SK-N-SH (cell line): ENCODE results near the gene DTX3L. TPM values are rescaled to one million over a fixed set of nuclear protein-coding genes. Genes with fewer than 3 reads are reported as not detected.

Experiments used
- CTCF ChIA-PET: fragments of 300-600, 350-600 bp; formaldehyde crosslinking; extraction: SDS; loops from one replicate; lab custom pipeline; 2021; lab: Yijun Ruan, JAX
- POLR2A ChIA-PET: fragments of 350-600 bp; sonication (Branson Sonifier 250); formaldehyde crosslinking; extraction: SDS; loops from one replicate; lab custom pipeline; 2020; ENCODE audit warnings: antibody characterized with exemption, inconsistent platforms; lab: Yijun Ruan, JAX
- DNase-seq: peaks from one replicate; pipeline ENCODE4 v3.0.0; 2012
- H2AFZ ChIP-seq: fragments of 200-600 bp; sonication (generic); 2 replicates; pipeline ENCODE4 v1.8.1; 2016; ENCODE audit warnings: antibody characterized with exemption, mild to moderate bottlenecking, low read depth
- H3F3A ChIP-seq: fragments of 200-600 bp; sonication (generic); replicated peaks from 2 replicates; pipeline ENCODE3; 2016; ENCODE audit warnings: antibody characterized with exemption, mild to moderate bottlenecking; ENCODE audit not compliant: insufficient read depth
- H3K27ac ChIP-seq, 2 experiments: fragments of 200-500 bp in 1 of 2; fragments of 200-600 bp in 1 of 2; sonication (Bioruptor generic) in 1 of 2; sonication (generic), shearing (Covaris generic) in 1 of 2; 2 replicates each; pipeline versions ENCODE4 v1.5.1 to v1.6.1; 2014 to 2016; ENCODE audit warnings: low read depth in 2 of 2, inconsistent platforms in 1 of 2, low read length in 1 of 2, mild to moderate bottlenecking in 1 of 2, mixed read lengths in 1 of 2
- H3K27me3 ChIP-seq: fragments of 200-600 bp; sonication (generic), shearing (Covaris generic); 2 replicates; pipeline ENCODE4 v1.6.1; 2016; ENCODE audit warnings: mixed run types; ENCODE audit not compliant: insufficient read depth
- H3K36me3 ChIP-seq, 2 experiments: fragments of 200-500 bp in 1 of 2; fragments of 200-600 bp in 1 of 2; sonication (Bioruptor generic) in 1 of 2; sonication (generic) in 1 of 2; replicated peaks in 1 of 2; 2 replicates each; pipeline versions ENCODE3 to v1.5.1; 2014 to 2016; ENCODE audit warnings: low read length in 1 of 2, mild to moderate bottlenecking in 1 of 2; ENCODE audit not compliant: insufficient read depth in 2 of 2, control insufficient read depth in 1 of 2
- H3K4me1 ChIP-seq, 2 experiments: fragments of 200-500 bp in 1 of 2; fragments of 200-600 bp in 1 of 2; sonication (Bioruptor generic) in 1 of 2; sonication (generic), shearing (Covaris generic) in 1 of 2; 2 replicates each; pipeline versions ENCODE4 v1.5.1 to v1.6.1; 2014 to 2016; ENCODE audit warnings: low read depth in 1 of 2, low read length in 1 of 2, mixed run types in 1 of 2; ENCODE audit not compliant: insufficient read depth in 2 of 2, control insufficient read depth in 1 of 2
- H3K4me2 ChIP-seq: fragments of 200-600 bp; sonication (generic), shearing (Covaris generic); 2 replicates; pipeline ENCODE4 v1.6.1; 2017; ENCODE audit warnings: mixed run types
- H3K4me3 ChIP-seq, 2 experiments: fragments of 200-500 bp in 1 of 2; fragments of 200-600 bp in 1 of 2; sonication (Bioruptor generic) in 1 of 2; sonication (generic), shearing (Covaris generic) in 1 of 2; 2 replicates each; pipeline versions ENCODE4 v1.5.1 to v1.8.1; 2014 to 2016; ENCODE audit warnings: low read depth in 2 of 2, inconsistent platforms in 1 of 2, low read length in 1 of 2, mild to moderate bottlenecking in 1 of 2, mixed read lengths in 1 of 2, moderate library complexity in 1 of 2
- H3K79me2 ChIP-seq: fragments of 200-600 bp; sonication (generic); 2 replicates; pipeline ENCODE4 v1.8.1; 2017; ENCODE audit warnings: mild to moderate bottlenecking; ENCODE audit not compliant: insufficient read depth
- H3K9ac ChIP-seq: fragments of 200-600 bp; sonication (generic); 2 replicates; pipeline ENCODE4 v1.6.1; 2017; ENCODE audit warnings: mixed run types
- H3K9me2 ChIP-seq: fragments of 200-600 bp; sonication (generic); 2 replicates; pipeline ENCODE4 v1.6.1; 2017; ENCODE audit warnings: mixed run types
- H3K9me3 ChIP-seq: fragments of 200-600 bp; sonication (generic); 2 replicates; pipeline ENCODE4 v1.6.1; 2017; ENCODE audit warnings: mixed run types, mild to moderate bottlenecking, moderate library complexity
- H4K20me1 ChIP-seq: fragments of 200-600 bp; sonication (generic); 2 replicates; pipeline ENCODE4 v1.6.1; 2017; ENCODE audit warnings: mild to moderate bottlenecking, mixed run types; ENCODE audit not compliant: insufficient read depth
- CHD2 ChIP-seq: fragments of 150-350 bp; IDR thresholded peaks from 2 replicates; pipeline ENCODE4 v1.6.1; 2018; ENCODE audit warnings: low read length; ENCODE audit not compliant: partially characterized antibody
- EZH2phosphoT487 ChIP-seq: fragments of 200-600 bp; sonication (generic); IDR thresholded peaks from 2 replicates; pipeline ENCODE4 v1.6.1; 2017; ENCODE audit warnings: low read depth, mixed run types, mild to moderate bottlenecking, antibody characterized with exemption, moderate library complexity, borderline replicate concordance
- FOSL2 ChIP-seq: IDR thresholded peaks from 2 replicates; pipeline ENCODE4 v1.4.0; 2012; ENCODE audit warnings: low read depth, mild to moderate bottlenecking, moderate library complexity, borderline replicate concordance
- FOXJ3 ChIP-seq: sonication (generic); formaldehyde crosslinking; IDR thresholded peaks from 2 replicates; pipeline ENCODE4 v1.5.1; 2020; ENCODE audit warnings: mild to moderate bottlenecking, missing genetic modification reagents
- GABPA ChIP-seq: IDR thresholded peaks from 2 replicates; pipeline ENCODE4 v1.4.0; 2012; ENCODE audit warnings: low read depth, mild to moderate bottlenecking
- JUND ChIP-seq: IDR thresholded peaks from 2 replicates; pipeline ENCODE4 v1.4.0; 2012
- MEF2A ChIP-seq: IDR thresholded peaks from 2 replicates; pipeline ENCODE4 v1.4.0; 2012; ENCODE audit warnings: low read depth, borderline replicate concordance
- MXI1 ChIP-seq: IDR thresholded peaks from 2 replicates; pipeline ENCODE4 v1.6.1; 2012; ENCODE audit warnings: mild to moderate bottlenecking, low read depth, low read length, improper control_type of control experiment
- REST ChIP-seq: IDR thresholded peaks from 2 replicates; pipeline ENCODE4 v1.6.1; 2012; ENCODE audit warnings: mild to moderate bottlenecking, low read depth, low read length, moderate library complexity
- RFX5 ChIP-seq: IDR thresholded peaks from 2 replicates; pipeline ENCODE4 v1.6.1; 2012; ENCODE audit warnings: mild to moderate bottlenecking, improper control_type of control experiment, low read length
- RXRA ChIP-seq: IDR thresholded peaks from 2 replicates; pipeline ENCODE4 v1.4.0; 2012; ENCODE audit warnings: low read depth, mild to moderate bottlenecking, borderline replicate concordance
- TCF12 ChIP-seq: IDR thresholded peaks from 2 replicates; pipeline ENCODE4 v1.4.0; 2012
- WGBS: methylation state at CpG from one replicate; pipeline ENCODE4 v1.1.6; 2017; ENCODE audit warnings: low lambda C conversion rate; 5-methylcytosine and 5-hydroxymethylcytosine counted together
- polyA plus RNA-seq, 3 experiments: library from polyadenylated mRNA; depleted of rRNA; stranded (reverse); fragments of >200 nt; gene quantifications; 2 replicates each; pipeline ENCODE4 v1.2.3, GENCODE V29; 2012
- TF ChIP-seq, protein P1 (sequence below): IDR thresholded peaks from 2 replicates; pipeline ENCODE4 v1.4.0; 2012; ENCODE audit warnings: low read depth, borderline replicate concordance
- TF ChIP-seq, protein P2 (sequence below): fragments of 150-350 bp; IDR thresholded peaks from 2 replicates; pipeline ENCODE4 v1.6.1; 2016; ENCODE audit warnings: mild to moderate bottlenecking, low read depth, low read length
- TF ChIP-seq, protein P3 (sequence below): fragments of 150-350 bp; IDR thresholded peaks from 2 replicates; pipeline ENCODE4 v1.6.1; 2017; ENCODE audit warnings: antibody characterized with exemption, low read length, low read depth, borderline replicate concordance

Gene DTX3L
- polyA plus RNA-seq, 1 of the 3 experiments (the other 2 are of a cell fraction), result 2.7 TPM

DNA sequence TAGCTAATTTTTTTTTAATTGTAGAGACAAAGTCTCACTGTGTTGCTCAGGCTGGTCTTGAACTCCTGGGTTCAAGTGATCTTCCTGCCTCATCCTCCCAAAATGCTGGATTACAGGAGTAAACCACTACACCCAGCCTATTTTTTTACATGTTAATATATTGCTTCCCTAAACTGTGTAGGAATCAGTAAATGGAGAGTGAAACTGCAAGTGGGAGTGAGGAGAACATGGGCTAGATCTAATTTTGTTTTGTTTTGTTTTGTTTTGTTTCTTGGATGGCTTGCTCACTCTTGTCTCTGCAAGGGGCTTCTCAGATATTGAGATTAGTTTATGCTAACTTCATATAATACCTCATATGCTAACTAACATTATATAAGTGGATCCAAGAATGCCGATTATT lies 44.8 kb downstream of the DTX3L start:
- no peak for TF ChIP-seq FOSL2
- TF ChIP-seq, protein P1, sequence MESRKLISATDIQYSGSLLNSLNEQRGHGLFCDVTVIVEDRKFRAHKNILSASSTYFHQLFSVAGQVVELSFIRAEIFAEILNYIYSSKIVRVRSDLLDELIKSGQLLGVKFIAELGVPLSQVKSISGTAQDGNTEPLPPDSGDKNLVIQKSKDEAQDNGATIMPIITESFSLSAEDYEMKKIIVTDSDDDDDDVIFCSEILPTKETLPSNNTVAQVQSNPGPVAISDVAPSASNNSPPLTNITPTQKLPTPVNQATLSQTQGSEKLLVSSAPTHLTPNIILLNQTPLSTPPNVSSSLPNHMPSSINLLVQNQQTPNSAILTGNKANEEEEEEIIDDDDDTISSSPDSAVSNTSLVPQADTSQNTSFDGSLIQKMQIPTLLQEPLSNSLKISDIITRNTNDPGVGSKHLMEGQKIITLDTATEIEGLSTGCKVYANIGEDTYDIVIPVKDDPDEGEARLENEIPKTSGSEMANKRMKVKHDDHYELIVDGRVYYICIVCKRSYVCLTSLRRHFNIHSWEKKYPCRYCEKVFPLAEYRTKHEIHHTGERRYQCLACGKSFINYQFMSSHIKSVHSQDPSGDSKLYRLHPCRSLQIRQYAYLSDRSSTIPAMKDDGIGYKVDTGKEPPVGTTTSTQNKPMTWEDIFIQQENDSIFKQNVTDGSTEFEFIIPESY, result no peak
- TF ChIP-seq RFX5, result no peak
- TF ChIP-seq MEF2A, result no peak
- no peak for TF ChIP-seq JUND
- TF ChIP-seq, protein P2, sequence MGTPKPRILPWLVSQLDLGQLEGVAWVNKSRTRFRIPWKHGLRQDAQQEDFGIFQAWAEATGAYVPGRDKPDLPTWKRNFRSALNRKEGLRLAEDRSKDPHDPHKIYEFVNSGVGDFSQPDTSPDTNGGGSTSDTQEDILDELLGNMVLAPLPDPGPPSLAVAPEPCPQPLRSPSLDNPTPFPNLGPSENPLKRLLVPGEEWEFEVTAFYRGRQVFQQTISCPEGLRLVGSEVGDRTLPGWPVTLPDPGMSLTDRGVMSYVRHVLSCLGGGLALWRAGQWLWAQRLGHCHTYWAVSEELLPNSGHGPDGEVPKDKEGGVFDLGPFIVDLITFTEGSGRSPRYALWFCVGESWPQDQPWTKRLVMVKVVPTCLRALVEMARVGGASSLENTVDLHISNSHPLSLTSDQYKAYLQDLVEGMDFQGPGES, result no peak
- TF ChIP-seq MXI1, result no peak
- Histone ChIP-seq H3K4me3 (no peak overlapping the region), H3K4me2 (no peak overlapping the region), H3K9me3 (no peaks in the 10 kb centered on the region), H2AFZ (no peak overlapping the region; the same call in 1 of the 2 replicates), H3F3A (no peaks in the 10 kb centered on the region), H4K20me1 (no peaks in the 10 kb centered on the region), H3K27ac (no peak overlapping the region), H3K79me2 (no peaks in the 10 kb centered on the region), H3K9me2 (no peaks in the 10 kb centered on the region), H3K36me3 (no peaks in the 10 kb centered on the region), H3K27me3 (no peaks in the 10 kb centered on the region), H3K9ac (no peak overlapping the region), H3K4me1 (no peaks in the 10 kb centered on the region)
- 89% methylated on average over 1 of the region's 1 CpG for WGBS
- ChIA-PET CTCF (no interaction called here), POLR2A (no interaction called here)
- DNase-seq, result no peak

DNA sequence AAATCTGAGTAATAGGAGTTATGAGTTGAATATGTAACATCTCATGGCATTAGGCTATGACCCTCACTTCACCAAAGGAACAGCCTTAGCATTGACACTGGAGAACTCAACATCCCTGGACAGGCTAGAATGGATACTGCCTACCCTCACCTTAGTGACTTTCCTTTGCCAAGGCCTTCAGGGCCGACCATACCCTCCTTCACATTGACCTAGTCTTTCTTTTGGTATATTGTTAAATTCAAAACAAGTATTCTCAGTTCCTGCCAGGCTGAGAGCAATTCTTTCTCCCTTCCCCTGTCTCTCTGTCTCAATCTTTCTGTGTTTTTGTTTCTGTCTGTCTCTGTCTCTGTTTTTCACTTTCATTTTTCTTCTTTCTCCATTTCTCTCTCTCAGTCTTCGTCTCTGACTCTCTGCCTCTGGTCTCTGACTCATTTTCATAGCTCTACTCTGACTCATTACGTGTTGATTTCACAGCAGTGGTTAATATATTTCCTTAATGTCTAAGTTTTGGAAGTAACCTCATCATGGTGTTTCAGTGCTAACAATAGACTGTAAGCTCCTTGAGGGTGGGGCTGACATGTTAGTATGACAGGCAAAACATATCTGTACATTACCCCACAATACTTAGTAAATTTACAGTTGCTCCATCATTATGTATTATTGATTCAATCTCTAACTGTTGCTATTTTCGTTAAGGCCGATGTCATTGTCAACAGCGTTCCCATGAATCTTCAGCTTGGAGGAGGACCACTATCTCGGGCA lies 45.8 kb downstream of the DTX3L start:
- CTCF ChIA-PET, result no interaction called here
- Histone ChIP-seq H3K9ac (peak overlapping the region; percentile 45; the same call in 1 of the 2 replicates), H2AFZ (peak overlapping the region; percentile 96), H3K4me3 (no peak overlapping the region), H3K9me2 (no peaks in the 10 kb centered on the region), H3K4me1 (no peaks in the 10 kb centered on the region), H3K4me2 (peak overlapping the region; percentile 54), H3K27me3 (no peaks in the 10 kb centered on the region), H3F3A (no peaks in the 10 kb centered on the region), H4K20me1 (no peaks in the 10 kb centered on the region), H3K79me2 (no peaks in the 10 kb centered on the region), H3K9me3 (no peaks in the 10 kb centered on the region), H3K36me3 (no peaks in the 10 kb centered on the region), H3K27ac (peak overlapping the region in 1 of 2 experiments; percentile 73; a peak in 2 of 4 replicates)
- DNase-seq, result no peak
- 57% methylated on average over 7 of the region's 7 CpGs for WGBS
- POLR2A ChIA-PET, result no interaction called here
- TF ChIP-seq REST (no peak), FOSL2 (peak; percentile 96), RXRA (no peak), CHD2 (no peak), GABPA (no peak), RFX5 (no peak), TCF12 (peak; percentile 37; the same call in 1 of the 2 replicates), EZH2phosphoT487 (no peak), JUND (peak; percentile 88), FOXJ3 (CRISPR knock-in tag) (no peak)
- TF ChIP-seq, protein P1, result no peak
- TF ChIP-seq, protein P3, sequence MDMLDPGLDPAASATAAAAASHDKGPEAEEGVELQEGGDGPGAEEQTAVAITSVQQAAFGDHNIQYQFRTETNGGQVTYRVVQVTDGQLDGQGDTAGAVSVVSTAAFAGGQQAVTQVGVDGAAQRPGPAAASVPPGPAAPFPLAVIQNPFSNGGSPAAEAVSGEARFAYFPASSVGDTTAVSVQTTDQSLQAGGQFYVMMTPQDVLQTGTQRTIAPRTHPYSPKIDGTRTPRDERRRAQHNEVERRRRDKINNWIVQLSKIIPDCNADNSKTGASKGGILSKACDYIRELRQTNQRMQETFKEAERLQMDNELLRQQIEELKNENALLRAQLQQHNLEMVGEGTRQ, result no peak
